GM13976 (cell line): ENCODE results near the gene PALMD.

Experiments
- DNase-seq: peaks from one replicate; pipeline ENCODE4 v3.0.0; 2012; ENCODE audit warnings: low spot score
- CTCF ChIP-seq: IDR thresholded peaks from 2 replicates; pipeline ENCODE4 v1.5.1; 2012; ENCODE audit warnings: borderline replicate concordance, mild to moderate bottlenecking; ENCODE audit not compliant: insufficient read depth; ENCODE audit errors: extremely low read depth, missing control alignments, control extremely low read depth
- in situ Hi-C: fragments of 300-500 bp; cut with MboI; formaldehyde crosslinking; loops from one replicate; pipeline ENCODE4 v1.12.0; 2022; ENCODE audit warnings: low sequenced_read_pairs, mixed read lengths, inconsistent platforms; ENCODE audit not compliant: unreplicated experiment

Gene PALMD

GRCh38 chr1:99675994-99676393 lies 30.1 kb downstream of the PALMD start:
- in situ Hi-C loops: loop anchor here (25.0 kb wide), 1 partner anchor 489 kb away; no protein-coding TSS in a partner anchor
- no peak for TF ChIP-seq CTCF
- no peak for DNase-seq

- no peak for TF ChIP-seq CTCF
- DNase-seq: no peak
- in situ Hi-C loops: loop anchor here (25.0 kb wide), 1 partner anchor 490 kb away; no protein-coding TSS in a partner anchor
These were observed 31.0 kb downstream of the PALMD start for GRCh38 chr1:99676876-99677275.

DNA sequence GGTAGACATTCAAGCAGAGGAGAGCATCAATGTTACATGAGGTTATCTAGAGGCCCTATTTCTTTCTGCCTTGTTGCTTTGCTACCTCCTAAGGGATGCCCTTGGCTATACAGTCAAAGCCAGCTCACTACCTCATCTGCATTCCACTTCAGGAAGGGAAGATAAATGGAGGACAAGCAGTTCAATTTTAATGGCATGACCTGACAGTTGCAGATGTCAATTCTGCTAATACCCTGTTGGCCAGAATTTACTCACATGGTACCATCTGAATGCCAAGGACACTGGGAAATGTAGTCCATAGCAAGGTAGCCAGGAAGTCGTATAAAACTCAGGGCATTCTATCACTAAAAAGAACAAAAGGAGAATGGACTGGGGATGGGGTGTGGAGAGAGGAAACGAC lies 31.5 kb downstream of the PALMD start:
- in situ Hi-C loops: loop anchor here (25.0 kb wide), 1 partner anchor 490 kb away; no protein-coding TSS in a partner anchor
- no peak for TF ChIP-seq CTCF
- DNase-seq: no peak

DNA sequence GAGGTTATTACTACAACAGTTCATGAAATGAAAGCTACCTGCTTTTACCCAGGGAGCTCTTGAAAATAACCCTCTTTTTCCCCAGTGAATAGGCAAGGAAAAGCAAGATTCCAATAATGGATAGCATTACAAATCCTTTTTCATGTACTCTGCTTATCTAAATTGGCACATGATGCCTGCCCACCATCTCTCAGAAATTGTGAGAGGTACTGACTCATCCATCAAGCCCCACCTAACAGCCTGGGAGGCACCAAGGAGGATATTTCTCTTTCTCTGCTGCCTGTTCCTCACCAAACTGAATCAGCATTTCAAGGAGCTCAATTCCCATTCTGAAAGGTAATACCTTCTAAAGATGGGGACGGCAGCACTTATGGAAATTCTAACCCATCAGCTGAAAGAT lies 34.4 kb downstream of the PALMD start:
- TF ChIP-seq CTCF: no peak
- no peak for DNase-seq
- in situ Hi-C loops: loop anchor here (25.0 kb wide), 1 partner anchor 493 kb away; no protein-coding TSS in a partner anchor

- no peak for DNase-seq
- TF ChIP-seq CTCF: no peak
- in situ Hi-C loops: loop anchor here (25.0 kb wide), 1 partner anchor 494 kb away; no protein-coding TSS in a partner anchor
These were observed 35.7 kb downstream of the PALMD start for GRCh38 chr1:99681583-99681982.

GRCh38 chr1:99682291-99682751 lies 36.4 kb downstream of the PALMD start:
- in situ Hi-C loops: loop anchor here (25.0 kb wide), 1 partner anchor 495 kb away; no protein-coding TSS in a partner anchor
- no peak for TF ChIP-seq CTCF
- DNase-seq: no peak

DNA sequence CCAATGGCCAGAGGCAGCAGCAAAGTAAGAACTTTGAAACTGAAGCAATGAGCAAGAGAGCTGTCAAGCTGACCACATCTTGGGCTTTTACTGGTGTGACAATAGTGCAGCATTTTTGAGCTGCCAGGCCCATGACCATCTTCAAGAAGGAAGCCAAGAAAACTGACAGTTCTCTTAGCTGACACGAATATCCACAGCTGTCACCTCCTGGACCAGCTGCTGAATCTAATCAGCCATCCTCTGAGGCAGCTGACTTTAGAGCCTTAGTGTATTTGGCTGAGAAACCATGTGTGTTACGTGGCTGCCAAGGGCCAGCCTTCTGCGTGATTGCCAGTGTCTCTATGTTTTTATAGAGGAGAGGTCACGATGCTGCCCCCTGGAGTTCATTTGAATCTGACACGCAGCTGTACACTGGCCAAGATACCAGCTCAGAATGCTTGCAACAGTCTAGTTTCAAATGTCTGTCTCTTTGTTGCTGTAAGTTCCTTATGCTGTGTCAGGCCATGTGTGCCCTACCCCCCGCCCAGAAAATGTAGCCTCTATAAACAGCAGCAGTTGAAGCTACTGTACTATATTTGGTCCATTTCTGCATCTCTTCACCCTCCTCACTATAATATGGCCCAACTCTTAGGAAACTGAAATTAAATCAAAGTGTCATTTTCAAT lies 39.7 kb downstream of the PALMD start:
- in situ Hi-C loops: loop anchor here (25.0 kb wide), 1 partner anchor 498 kb away; no protein-coding TSS in a partner anchor
- peak; percentile 21 for DNase-seq
- TF ChIP-seq CTCF: peak; percentile 35
